HepG2 (cell line): ENCODE results near the gene SGO1. TPM values are rescaled to one million over a fixed set of nuclear protein-coding genes. Genes with fewer than 3 reads are reported as not detected.

Experiments
- CENPT ChIP-seq: sonication (generic); formaldehyde crosslinking; IDR thresholded peaks from 2 replicates; pipeline ENCODE4 v1.8.0; 2022; ENCODE audit warnings: low read depth, mild to moderate bottlenecking, moderate library complexity, missing genetic modification reagents
- ELF4 ChIP-seq: sonication (generic); formaldehyde crosslinking; IDR thresholded peaks from 2 replicates; pipeline ENCODE4 v1.5.0; 2020; ENCODE audit warnings: missing genetic modification reagents, mild to moderate bottlenecking, moderate library complexity, borderline replicate concordance
- EP300 ChIP-seq, 3 experiments: sonication (generic) in 1 of 3; formaldehyde crosslinking in 1 of 3; IDR thresholded peaks; 2 replicates each; pipeline versions ENCODE4 v1.5.1 to v1.6.1; 2011 to 2020; ENCODE audit warnings: low read depth in 2 of 3, low read length in 2 of 3, borderline replicate concordance in 1 of 3, improper control_type of control experiment in 1 of 3, mild to moderate bottlenecking in 1 of 3, missing genetic modification reagents in 1 of 3, moderate library complexity in 1 of 3
- HBP1 ChIP-seq: IDR thresholded peaks from 2 replicates; pipeline ENCODE4 v1.6.1; 2016; ENCODE audit warnings: low read depth, control low read depth
- HNF1B ChIP-seq: sonication (generic); formaldehyde crosslinking; IDR thresholded peaks from 2 replicates; pipeline ENCODE4 v1.5.1; 2020; ENCODE audit warnings: mild to moderate bottlenecking, moderate library complexity, missing genetic modification reagents
- JARID2 ChIP-seq: sonication (generic); formaldehyde crosslinking; IDR thresholded peaks from 2 replicates; pipeline ENCODE4 v1.8.1; 2023; ENCODE audit warnings: missing genetic modification reagents, inconsistent platforms; ENCODE audit not compliant: insufficient replicate concordance
- MEF2D ChIP-seq: sonication (generic); formaldehyde crosslinking; IDR thresholded peaks from 2 replicates; pipeline ENCODE4 v1.5.1; 2020; ENCODE audit warnings: mild to moderate bottlenecking, missing genetic modification reagents
- PRPF4 ChIP-seq: fragments of 200-400 bp; formaldehyde crosslinking; IDR thresholded peaks from 2 replicates; pipeline ENCODE4 v1.6.1; 2016; ENCODE audit warnings: low read length, low read depth; ENCODE audit not compliant: poor library complexity, severe bottlenecking
- RBM22 ChIP-seq: fragments of 200-400 bp; formaldehyde crosslinking; optimal IDR thresholded peaks from 2 replicates; pipeline ENCODE3; 2017; ENCODE audit warnings: mild to moderate bottlenecking, low read length, moderate library complexity
- RCOR2 ChIP-seq: IDR thresholded peaks from 2 replicates; pipeline ENCODE4 v1.6.1; 2016; ENCODE audit warnings: missing biosample characterization, missing genetic modification reagents
- SOX13 ChIP-seq, 3 experiments: fragments of 450-650 bp in 1 of 3; sonication (generic) in 1 of 3; formaldehyde crosslinking in 1 of 3; IDR thresholded peaks in 2 of 3; conservative IDR thresholded peaks in 1 of 3; 2 replicates each; pipeline versions ENCODE4 v1.5.0 to v1.6.1; 2016 to 2020; ENCODE audit warnings: antibody characterized with exemption in 1 of 3, mild to moderate bottlenecking in 1 of 3, missing compliant biosample characterization in 1 of 3, missing genetic modification reagents in 1 of 3, moderate library complexity in 1 of 3
- STAG1 ChIP-seq: sonication (generic); formaldehyde crosslinking; IDR thresholded peaks from 2 replicates; pipeline ENCODE4 v1.4.0; 2020; ENCODE audit warnings: missing genetic modification reagents
- TEF ChIP-seq: sonication (generic); formaldehyde crosslinking; IDR thresholded peaks from 2 replicates; pipeline ENCODE4 v1.5.0; 2020; ENCODE audit warnings: missing genetic modification reagents
- YY1 ChIP-seq: IDR thresholded peaks from 2 replicates; pipeline ENCODE4 v1.6.1; 2011; ENCODE audit warnings: low read length, low read depth, moderate library complexity, mild to moderate bottlenecking; ENCODE audit not compliant: insufficient read depth, insufficient replicate concordance
- ZBTB43 ChIP-seq: sonication (generic); formaldehyde crosslinking; conservative IDR thresholded peaks from 2 replicates; pipeline ENCODE4 v1.4.0; 2020; ENCODE audit warnings: missing genetic modification reagents
- ZNF225 ChIP-seq: sonication (generic); formaldehyde crosslinking; IDR thresholded peaks from 2 replicates; pipeline ENCODE4 v1.4.0; 2020; ENCODE audit warnings: mild to moderate bottlenecking, missing genetic modification reagents
- ZNF24 ChIP-seq: fragments of 450-650 bp; IDR thresholded peaks from 2 replicates; pipeline ENCODE4 v1.6.1; 2017; ENCODE audit warnings: antibody characterized with exemption, mild to moderate bottlenecking
- ZNF33B ChIP-seq: sonication (generic); formaldehyde crosslinking; IDR thresholded peaks from 2 replicates; pipeline ENCODE4 v1.5.1; 2020; ENCODE audit warnings: mild to moderate bottlenecking, missing genetic modification reagents
- ZNF576 ChIP-seq: sonication (generic); formaldehyde crosslinking; IDR thresholded peaks from 2 replicates; pipeline ENCODE4 v1.4.0; 2020; ENCODE audit warnings: mild to moderate bottlenecking, missing genetic modification reagents
- ZNF619 ChIP-seq: sonication (generic); formaldehyde crosslinking; IDR thresholded peaks from 2 replicates; pipeline ENCODE4 v1.4.0; 2020; ENCODE audit warnings: mild to moderate bottlenecking, missing genetic modification reagents
- ZNF644 ChIP-seq: IDR thresholded peaks from 2 replicates; pipeline ENCODE4 v1.6.1; 2016; ENCODE audit warnings: low read depth
- ZSCAN31 ChIP-seq: sonication (generic); formaldehyde crosslinking; IDR thresholded peaks from 2 replicates; pipeline ENCODE4 v1.5.0; 2020; ENCODE audit warnings: low read depth, mild to moderate bottlenecking, missing genetic modification reagents
- polyA plus RNA-seq, 8 experiments: library from polyadenylated mRNA; depleted of rRNA in 3 of 8; stranded (reverse) in 7 of 8; unstranded in 1 of 8; fragments of >200 nt; fragmentation: Illumina TruSeq in 4 of 8; extraction: Trizol in 4 of 8; gene quantifications; 2 replicates each; pipeline versions ENCODE4 v1.2.1 to v1.2.3, GENCODE V29; 2011 to 2016; ENCODE audit warnings: low read depth in 4 of 8, missing spikeins in 1 of 8, mixed read lengths in 1 of 8; ENCODE audit not compliant: insufficient read depth in 1 of 8
- total RNA-seq, 5 experiments: library from RNA; depleted of rRNA; stranded (reverse); fragments of >200 nt; fragmentation: Illumina TruSeq; extraction: Trizol; gene quantifications; 2 replicates each; pipeline ENCODE4 v1.2.3, GENCODE V29; 2016; ENCODE audit warnings: low read depth in 1 of 5

SGO1 gene
- total and polyA plus RNA-seq, 2 of the 13 experiments (the other 11 are each of a cell fraction or from before 2014, with no cell fraction given) = 2.1 to 16.1 TPM

GRCh38 chr3:20185679-20186599 lies at the start of gene SGO1 (continued):
- TF ChIP-seq TEF (CRISPR knock-in tag) = no peak
- TF ChIP-seq CENPT (CRISPR knock-in tag) = no peak
- no peak for TF ChIP-seq ELF4 (CRISPR knock-in tag)
- no peak for TF ChIP-seq STAG1 (CRISPR knock-in tag)
- TF ChIP-seq ZNF644 (CRISPR knock-in tag) = no peak
- no peak for TF ChIP-seq JARID2 (CRISPR knock-in tag)
- TF ChIP-seq HNF1B = peak; percentile 86
- no peak for TF ChIP-seq SOX13 (IDR thresholded peaks at IDR 0.05)
- TF ChIP-seq SOX13 (CRISPR knock-in tag; conservative IDR thresholded peaks at IDR 0.05 in 1 of 2, IDR thresholded peaks at IDR 0.05 in 1 of 2) = no peak
- no peak for TF ChIP-seq ZSCAN31 (CRISPR knock-in tag)
- no peak for TF ChIP-seq ZNF33B
- 0 out of 2 replicates have a peak, but pooled peaks have one; percentile 38 for TF ChIP-seq ZBTB43 (CRISPR knock-in tag)
- TF ChIP-seq PRPF4 = no peak
- TF ChIP-seq HBP1 (CRISPR knock-in tag) = peak; percentile 97
- TF ChIP-seq RBM22 = no peak
- no peak; the same call in 1 of the 2 replicates for TF ChIP-seq RCOR2 (CRISPR knock-in tag)
- TF ChIP-seq EP300 (IDR thresholded peaks at IDR 0.05; ENCODE audit: low read depth in 2 of 2, low read length in 2 of 2) = no peak
- no peak for TF ChIP-seq EP300 (CRISPR knock-in tag; IDR thresholded peaks at IDR 0.05; ENCODE audit: borderline replicate concordance)
- no peak for TF ChIP-seq ZNF24
- peak; percentile 81; the same call in 1 of the 2 replicates for TF ChIP-seq MEF2D (CRISPR knock-in tag)
- no peak for TF ChIP-seq ZNF576 (CRISPR knock-in tag)
- peak; percentile 49 for TF ChIP-seq YY1
- 0 out of 2 replicates have a peak, but pooled peaks have one; percentile 19 for TF ChIP-seq ZNF225 (CRISPR knock-in tag)
- TF ChIP-seq ZNF619 (CRISPR knock-in tag) = peak; percentile 87; the same call in 1 of the 2 replicates
